AG04450 (cell line): Measurements from ENCODE around the gene SUCLG2. TPM values are rescaled to one million over a fixed set of nuclear protein-coding genes. Genes with fewer than 3 reads are reported as not detected.
"Not testable (repeated sequence)": the region's sequence is repeated elsewhere in the genome, so short reads cannot be mapped to it uniquely, and the experiment has no call there.

Source experiments
- CTCF ChIA-PET: fragments of 300-600, 350-600 bp; formaldehyde crosslinking; extraction: SDS; loops from one replicate; lab custom pipeline; 2022; ENCODE audit warnings: antibody characterized with exemption, inconsistent platforms; lab: Charles Lee
- POLR2A ChIA-PET: fragments of 350-600 bp; formaldehyde crosslinking; extraction: SDS; loops from one replicate; lab custom pipeline; 2021; ENCODE audit warnings: antibody characterized with exemption, inconsistent platforms; lab: Yijun Ruan, JAX
- DNase-seq: peaks from one replicate; pipeline ENCODE4 v3.0.0-alpha.2; 2011; ENCODE audit warnings: low read depth, low spot score
- H3K27ac ChIP-seq: one replicate; pipeline ENCODE4 v1.5.1; 2012; ENCODE audit warnings: low read depth, low read length, control low read depth
- H3K27me3 ChIP-seq: one replicate; pipeline ENCODE4 v1.6.0; 2012; ENCODE audit warnings: low read length; ENCODE audit not compliant: control insufficient read depth, insufficient read depth
- H3K4me3 ChIP-seq: 2 replicates; pipeline ENCODE4 v1.5.1; 2011; ENCODE audit warnings: mild to moderate bottlenecking, low read depth, low read length, control low read depth
- H3K9me3 ChIP-seq: 2 replicates; pipeline ENCODE4 v1.5.1; 2012; ENCODE audit warnings: low read length; ENCODE audit not compliant: control insufficient read depth, insufficient read depth
- CTCF ChIP-seq: IDR thresholded peaks from 2 replicates; pipeline ENCODE4 v1.5.1; 2011; ENCODE audit warnings: low read depth, low read length, control low read depth, inconsistent platforms
- polyA plus RNA-seq: library from polyadenylated mRNA; depleted of rRNA; stranded (reverse); fragments of >200 nt; gene quantifications from 2 replicates; pipeline ENCODE4 v1.2.3, GENCODE V29; 2011

SUCLG2 gene
- polyA plus RNA-seq, 1 experiment, result 54.2 TPM

GRCh38 chr3:67540198-67540894 lies 114.1 kb downstream of the SUCLG2 start:
- no peak for DNase-seq

GRCh38 chr3:67537203-67537602 lies 117.2 kb downstream of the SUCLG2 start:
- H3K27me3 ChIP-seq, H3K9me3 ChIP-seq, H3K27ac ChIP-seq, H3K4me3 ChIP-seq, POLR2A ChIA-PET, DNase-seq, CTCF ChIA-PET: not testable (repeated sequence)

More at GRCh38 chr3:67540198-67540894, 114.1 kb downstream of the SUCLG2 start:
- Histone ChIP-seq H3K27me3 (no peaks in the 10 kb centered on the region), H3K27ac (no peak overlapping the region), H3K4me3 (no peak overlapping the region), H3K9me3 (no peaks in the 10 kb centered on the region)
- POLR2A ChIA-PET, result no interaction called here
- no peak for TF ChIP-seq CTCF
- CTCF ChIA-PET, result no interaction called here

- Histone ChIP-seq H3K9me3 (no peaks in the 10 kb centered on the region), H3K27me3 (no peaks in the 10 kb centered on the region), H3K4me3 (no peak overlapping the region), H3K27ac (no peak overlapping the region)
- DNase-seq, result no peak
- ChIA-PET CTCF (no interaction called here), POLR2A (no interaction called here)
- TF ChIP-seq CTCF, result no peak
Measured at GRCh38 chr3:67535006-67535405, 119.4 kb downstream of the SUCLG2 start.

- DNase-seq, result no peak
- no peaks in the 10 kb centered on the region for H3K27me3 ChIP-seq
- no peak for TF ChIP-seq CTCF
- H3K27ac ChIP-seq, result no peak overlapping the region
- no peak overlapping the region for H3K4me3 ChIP-seq
- ChIA-PET CTCF (no interaction called here), POLR2A (no interaction called here)
- H3K9me3 ChIP-seq, result no peaks in the 10 kb centered on the region
Measured at GRCh38 chr3:67534594-67534993, 119.8 kb downstream of the SUCLG2 start.

GRCh38 chr3:67531181-67532101 lies 123.0 kb downstream of the SUCLG2 start:
- H3K27ac ChIP-seq, result no peak overlapping the region
- POLR2A ChIA-PET, result no interaction called here
- CTCF ChIA-PET, result no interaction called here
- DNase-seq, result no peak
- H3K27me3 ChIP-seq, result no peaks in the 10 kb centered on the region
- H3K9me3 ChIP-seq, result no peaks in the 10 kb centered on the region
- H3K4me3 ChIP-seq, result no peak overlapping the region
- no peak for TF ChIP-seq CTCF
